Measurements from ENCODE around the gene VPS16. TPM values are rescaled to one million over a fixed set of nuclear protein-coding genes. Genes with fewer than 3 reads are reported as not detected.
A peak's percentile ranks its signal among the peaks of the same experiment; 100 is the strongest.

VPS16 gene
- total and polyA plus RNA-seq, 7 experiments from 2014 or later = 25.0 to 62.4 (median 54.0) TPM

DNA sequence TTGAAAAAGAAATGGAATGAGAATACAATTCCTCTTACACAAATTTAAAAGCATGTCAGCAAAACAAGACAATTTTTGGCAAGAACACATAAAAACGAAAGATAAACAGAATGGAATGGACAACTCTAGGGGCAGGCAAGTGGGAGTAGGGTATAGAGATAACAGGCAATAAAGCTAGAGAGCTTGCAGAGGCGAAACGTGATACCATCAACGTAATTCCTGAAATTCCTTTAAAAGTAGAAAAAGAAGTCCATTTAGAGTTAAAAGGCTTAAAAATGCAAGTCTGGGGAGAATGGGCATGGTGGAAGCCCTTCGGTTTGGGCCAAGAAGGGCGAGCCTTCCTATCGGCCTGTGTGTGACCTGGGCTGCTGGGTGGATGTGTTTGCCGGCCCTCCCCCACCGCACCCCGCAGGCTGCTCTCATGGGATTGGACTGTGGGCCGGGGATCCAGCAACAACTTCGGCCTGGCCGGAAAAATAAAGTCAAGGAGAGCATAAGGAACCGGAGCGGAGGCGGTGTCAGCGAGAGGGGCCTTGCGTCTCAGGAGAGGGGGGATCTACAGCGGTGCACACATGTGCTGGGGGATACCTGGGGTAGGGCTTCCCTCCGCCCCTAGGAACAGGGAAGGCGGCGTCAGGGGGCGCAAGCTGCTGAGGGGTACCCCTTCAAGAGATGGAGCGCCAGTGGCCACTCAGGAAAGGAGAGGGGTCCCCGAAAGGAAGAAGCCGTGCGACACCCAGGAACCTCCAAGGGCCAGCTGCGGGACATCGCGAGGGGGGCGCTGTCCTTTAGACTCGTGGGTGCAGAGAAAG is 20.3 kb upstream of the VPS16 start:
- CTCF ChIA-PET = no interaction called here
- intact Hi-C loops (cut with micrococcal nuclease) = loop anchor here in 1 of 2 donors (10.0 kb wide), 1 partner anchor 55 kb away; the partner anchor contains the start of gene PTPRA
- peaks cover 8 to 47% (median 20%) of the 10 kb centered on the region in 5 donors for H3K27me3 Mint-ChIP-seq
- peaks cover 15 to 24% (median 17%) of the 10 kb centered on the region in 7 donors for H3K4me1 Mint-ChIP-seq
- no peak overlapping the region for H3K4me3 ChIP-seq (ENCODE audit: low read length)
- no peak overlapping the region for H3K27ac ChIP-seq (ENCODE audit: low read depth, low read length)
- H3K27me3 ChIP-seq (ENCODE audit: control insufficient read depth in 2 of 2, insufficient read depth in 2 of 2, low read length in 2 of 2) = no peaks in the 10 kb centered on the region
- ATAC-seq (no peak), DNase-seq (no peak)
- POLR2A ChIA-PET = no interaction called here
- peak overlapping the region in 7 of 10 donors; percentile 38 to 71 (median 56) for H3K4me3 Mint-ChIP-seq
- no peaks in the 10 kb centered on the region for H3K9me3 ChIP-seq (ENCODE audit: control insufficient read depth in 2 of 3, low read length in 3 of 3)
- H3K27ac Mint-ChIP-seq = no peak overlapping the region
- H3K36me3 ChIP-seq (ENCODE audit: control insufficient read depth in 2 of 3, insufficient read depth in 3 of 3, low read length in 3 of 3) = no peaks in the 10 kb centered on the region
- H3K36me3 Mint-ChIP-seq = no peaks in the 10 kb centered on the region
- H3K9me3 Mint-ChIP-seq = peaks cover 0 to 1% (median 0%) of the 10 kb centered on the region in 11 donors
- H3K4me1 ChIP-seq (ENCODE audit: control insufficient read depth in 2 of 2, insufficient read depth in 2 of 2, low read length in 2 of 2) = peaks cover 4 to 5% of the 10 kb centered on the region in 2 donors

DNA sequence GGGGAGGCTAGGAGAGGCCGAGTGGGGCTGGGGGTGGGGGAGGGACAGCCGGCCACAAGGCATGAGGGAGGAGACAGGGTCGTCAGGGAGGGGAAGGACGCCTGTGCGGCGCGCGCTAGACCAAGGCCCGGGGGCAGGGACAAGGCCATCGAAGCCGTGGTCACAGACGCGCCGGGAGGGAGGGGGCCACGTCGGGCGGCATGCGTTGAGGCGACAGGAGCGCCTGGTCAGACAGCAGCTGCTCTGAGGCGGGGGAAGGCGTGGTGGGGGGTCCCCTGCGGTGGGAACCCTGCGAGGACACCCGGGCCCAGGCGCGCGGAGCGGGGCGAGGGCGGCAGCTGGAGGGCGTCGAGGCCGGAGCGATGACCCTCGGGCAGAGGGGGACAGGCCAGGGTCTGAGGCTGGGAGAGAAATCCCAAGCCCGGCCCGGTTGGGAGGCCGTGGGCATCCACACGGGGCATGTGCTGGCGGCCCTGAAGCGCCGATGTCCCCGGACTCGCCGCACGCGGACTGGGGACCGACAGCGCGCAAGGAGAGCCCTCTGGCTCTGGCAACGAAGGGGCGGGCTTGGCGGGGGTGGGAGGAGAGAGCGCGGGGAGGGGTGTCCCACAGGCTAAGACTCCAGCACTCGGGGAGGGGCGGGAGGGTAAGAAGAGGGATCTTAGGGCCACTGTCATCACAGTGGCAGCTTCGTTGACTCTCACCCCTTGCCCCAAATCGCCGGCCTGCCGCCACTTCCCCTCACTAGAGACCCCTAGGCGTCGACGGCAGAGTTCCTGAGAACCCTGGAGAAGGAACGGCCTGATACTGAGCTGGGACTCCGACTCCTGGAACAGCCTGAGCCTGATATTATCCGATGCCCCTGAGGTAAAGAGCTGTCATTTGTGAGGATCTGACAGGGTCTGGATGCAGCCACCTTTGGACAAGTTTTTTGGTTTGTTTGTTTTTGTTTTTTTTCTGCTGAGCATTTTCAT is 19.4 kb upstream of the VPS16 start:
- ATAC-seq (no peak), DNase-seq (no peak)
- peak overlapping the region; percentile 25 for H3K4me3 ChIP-seq (ENCODE audit: low read length)
- Mint-ChIP-seq H3K9me3 (peaks cover 0 to 3% (median 0%) of the 10 kb centered on the region in 11 donors), H3K27ac (peak overlapping the region in 2 of 9 donors; percentile 36 to 78), H3K4me3 (peak overlapping the region; percentile 23 to 86 (median 70)), H3K4me1 (peaks cover 21 to 28% (median 25%) of the 10 kb centered on the region in 7 donors), H3K27me3 (peaks cover 8 to 50% (median 22%) of the 10 kb centered on the region in 5 donors), H3K36me3 (peaks cover 0 to 4% (median 0%) of the 10 kb centered on the region in 5 donors)
- ChIA-PET CTCF (no interaction called here), POLR2A (interaction anchor here (1.2 kb wide), 1 partner anchor 19 kb away, joined by 6 read pairs; the partner anchor contains the start of genes PCED1A and VPS16)
- no peak overlapping the region for H3K27ac ChIP-seq (ENCODE audit: low read depth, low read length)
- intact Hi-C loops (cut with micrococcal nuclease) = loop anchor here in 1 of 2 donors (10.0 kb wide), 1 partner anchor 54 kb away; the partner anchor contains the start of gene PTPRA
- no peaks in the 10 kb centered on the region for H3K9me3 ChIP-seq (ENCODE audit: control insufficient read depth in 2 of 3, low read length in 3 of 3)
- peaks cover 10 to 11% of the 10 kb centered on the region in 2 donors for H3K4me1 ChIP-seq (ENCODE audit: control insufficient read depth in 2 of 2, insufficient read depth in 2 of 2, low read length in 2 of 2)
- H3K36me3 ChIP-seq (ENCODE audit: control insufficient read depth in 2 of 3, insufficient read depth in 3 of 3, low read length in 3 of 3) = no peaks in the 10 kb centered on the region
- no peaks in the 10 kb centered on the region for H3K27me3 ChIP-seq (ENCODE audit: control insufficient read depth in 2 of 2, insufficient read depth in 2 of 2, low read length in 2 of 2)

DNA sequence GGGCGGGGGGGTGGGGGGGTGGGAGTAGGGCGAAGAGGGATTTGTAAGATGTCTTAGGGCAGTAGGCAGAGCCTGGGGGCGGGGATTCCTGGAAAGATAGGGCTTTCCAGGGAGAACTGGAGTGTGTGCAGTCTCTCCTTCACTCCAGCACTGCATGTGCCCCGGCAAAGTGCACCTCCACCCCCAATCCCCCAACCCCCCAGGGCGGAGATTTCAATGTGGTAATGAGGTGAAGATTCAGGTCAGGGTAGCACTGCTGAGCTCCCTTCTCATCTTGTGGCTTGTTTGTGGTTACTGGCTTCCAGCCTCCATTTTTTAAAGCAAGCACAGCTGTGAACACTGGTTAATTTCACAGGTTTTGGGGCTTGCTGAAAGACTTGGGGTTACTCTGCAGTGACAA is 18.5 kb upstream of the VPS16 start:
- ChIA-PET CTCF (no interaction called here), POLR2A (interaction anchor here (1.2 kb wide), 1 partner anchor 18 kb away, joined by 6 read pairs; the partner anchor contains the start of genes PCED1A and VPS16)
- intact Hi-C loops (cut with micrococcal nuclease) = loop anchor here in 1 of 2 donors (10.0 kb wide), 1 partner anchor 53 kb away; the partner anchor contains the start of gene PTPRA
- peaks cover 8 to 57% (median 23%) of the 10 kb centered on the region in 5 donors for H3K27me3 Mint-ChIP-seq
- Histone ChIP-seq H3K4me1 (ENCODE audit: control insufficient read depth in 2 of 2, insufficient read depth in 2 of 2, low read length in 2 of 2) (peaks cover 14 to 18% of the 10 kb centered on the region in 2 donors), H3K27ac (ENCODE audit: low read depth, low read length) (no peak overlapping the region), H3K9me3 (ENCODE audit: control insufficient read depth in 2 of 3, low read length in 3 of 3) (no peaks in the 10 kb centered on the region), H3K36me3 (ENCODE audit: control insufficient read depth in 2 of 3, insufficient read depth in 3 of 3, low read length in 3 of 3) (no peaks in the 10 kb centered on the region), H3K4me3 (ENCODE audit: low read length) (no peak overlapping the region), H3K27me3 (ENCODE audit: control insufficient read depth in 2 of 2, insufficient read depth in 2 of 2, low read length in 2 of 2) (no peaks in the 10 kb centered on the region)
- peak in 7 of 9 donors; percentile 53 to 67 (median 62) for DNase-seq
- peak overlapping the region in 2 of 9 donors; percentile 56 for H3K27ac Mint-ChIP-seq
- H3K36me3 Mint-ChIP-seq = peaks cover 0 to 4% (median 0%) of the 10 kb centered on the region in 5 donors
- H3K9me3 Mint-ChIP-seq = peaks cover 0 to 3% (median 0%) of the 10 kb centered on the region in 11 donors
- peak overlapping the region in 9 of 10 donors; percentile 60 to 86 (median 73) for H3K4me3 Mint-ChIP-seq
- ATAC-seq = peak; percentile 90
- H3K4me1 Mint-ChIP-seq = peaks cover 25 to 35% (median 34%) of the 10 kb centered on the region in 7 donors

DNA sequence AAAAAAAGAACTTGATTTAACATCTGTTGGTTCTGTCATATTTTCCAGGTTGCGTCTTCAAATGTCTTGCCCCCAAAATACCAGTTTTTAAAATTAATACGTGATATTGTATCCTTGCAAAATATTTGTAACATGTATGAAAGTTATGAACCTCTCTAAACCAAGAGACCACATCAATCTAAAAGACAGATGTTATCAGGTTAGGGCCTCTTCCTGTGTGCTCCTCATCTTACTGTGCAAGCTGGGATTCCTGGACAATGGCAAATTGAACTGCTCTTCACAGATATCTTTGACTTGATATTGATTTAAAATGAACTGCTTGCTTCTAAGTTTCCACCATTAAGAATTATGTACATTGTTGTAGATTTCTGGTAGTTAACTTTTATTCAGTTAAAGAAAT is 14.8 kb upstream of the VPS16 start:
- H3K27ac ChIP-seq (ENCODE audit: low read depth, low read length) = no peak overlapping the region
- peaks cover 0 to 4% (median 0%) of the 10 kb centered on the region in 5 donors for H3K36me3 Mint-ChIP-seq
- H3K9me3 Mint-ChIP-seq = peaks cover 0 to 3% (median 0%) of the 10 kb centered on the region in 11 donors
- H3K27me3 ChIP-seq (ENCODE audit: control insufficient read depth in 2 of 2, insufficient read depth in 2 of 2, low read length in 2 of 2) = no peaks in the 10 kb centered on the region
- intact Hi-C loops (cut with micrococcal nuclease) = loop anchor here in 1 of 2 donors (10.0 kb wide), 1 partner anchor 49 kb away; the partner anchor contains the start of gene PTPRA
- no peak overlapping the region for H3K4me3 ChIP-seq (ENCODE audit: low read length)
- peak overlapping the region in 9 of 10 donors; percentile 35 to 82 (median 71) for H3K4me3 Mint-ChIP-seq
- H3K4me1 Mint-ChIP-seq = peaks cover 17 to 30% (median 25%) of the 10 kb centered on the region in 7 donors
- ChIA-PET CTCF (no interaction called here), POLR2A (interaction anchor here (0.7 to 2.8 kb wide), 2 partner anchors 14 to 505 kb away, joined by 3 to 15 read pairs; partner anchors contain the start of genes PCED1A and VPS16)
- H3K4me1 ChIP-seq (ENCODE audit: control insufficient read depth in 2 of 2, insufficient read depth in 2 of 2, low read length in 2 of 2) = peaks cover 14 to 18% of the 10 kb centered on the region in 2 donors
- H3K27ac Mint-ChIP-seq = peak overlapping the region in 3 of 9 donors; percentile 27 to 62 (median 49)
- H3K36me3 ChIP-seq (ENCODE audit: control insufficient read depth in 2 of 3, insufficient read depth in 3 of 3, low read length in 3 of 3) = no peaks in the 10 kb centered on the region
- ATAC-seq (no peak), DNase-seq (peak in 5 of 9 donors; percentile 11 to 28 (median 22))
- H3K27me3 Mint-ChIP-seq = peaks cover 0 to 55% (median 24%) of the 10 kb centered on the region in 5 donors
- H3K9me3 ChIP-seq (ENCODE audit: control insufficient read depth in 2 of 3, low read length in 3 of 3) = no peaks in the 10 kb centered on the region

DNA sequence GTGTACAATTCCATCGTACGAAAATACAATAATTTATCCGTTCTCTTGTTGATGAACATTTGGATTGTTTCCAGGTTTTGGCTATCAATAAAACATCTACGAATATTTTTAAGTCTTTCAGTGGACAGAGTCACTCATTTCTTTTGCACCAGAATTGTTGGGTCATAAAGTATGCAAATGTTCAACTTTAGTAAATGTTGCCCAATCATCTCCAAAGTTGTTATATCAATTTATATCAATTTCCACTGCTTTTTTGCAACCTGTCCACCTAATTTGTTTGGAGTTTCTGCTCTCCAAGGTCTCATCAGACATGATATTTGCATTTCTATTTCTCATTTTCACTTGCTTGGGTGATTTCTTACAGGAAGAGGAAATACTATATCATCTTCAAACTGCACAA is 13.9 kb upstream of the VPS16 start:
- intact Hi-C loops (cut with micrococcal nuclease) = loop anchor here in 1 of 2 donors (10.0 kb wide), 1 partner anchor 48 kb away; the partner anchor contains the start of gene PTPRA
- peaks cover 11 to 16% of the 10 kb centered on the region in 2 donors for H3K4me1 ChIP-seq (ENCODE audit: control insufficient read depth in 2 of 2, insufficient read depth in 2 of 2, low read length in 2 of 2)
- H3K4me3 ChIP-seq (ENCODE audit: low read length) = no peak overlapping the region
- no peaks in the 10 kb centered on the region for H3K36me3 ChIP-seq (ENCODE audit: control insufficient read depth in 2 of 3, insufficient read depth in 3 of 3, low read length in 3 of 3)
- no peak for DNase-seq
- H3K9me3 ChIP-seq (ENCODE audit: control insufficient read depth in 2 of 3, low read length in 3 of 3) = no peaks in the 10 kb centered on the region
- H3K27ac ChIP-seq (ENCODE audit: low read depth, low read length) = no peak overlapping the region
- peaks cover 13 to 26% (median 22%) of the 10 kb centered on the region in 7 donors for H3K4me1 Mint-ChIP-seq
- peaks cover 0 to 4% (median 0%) of the 10 kb centered on the region in 5 donors for H3K36me3 Mint-ChIP-seq
- ChIA-PET POLR2A (interaction anchor here (0.7 to 2.8 kb wide), 2 partner anchors 13 to 47 kb away, joined by 3 to 15 read pairs; partner anchors contain the start of genes PCED1A, PTPRA and VPS16), CTCF (no interaction called here)
- H3K9me3 Mint-ChIP-seq = peaks cover 0 to 3% (median 0%) of the 10 kb centered on the region in 11 donors
- H3K27ac Mint-ChIP-seq = no peak overlapping the region
- H3K4me3 Mint-ChIP-seq = peak overlapping the region in 6 of 10 donors; percentile 18 to 82 (median 52)
- H3K27me3 ChIP-seq (ENCODE audit: control insufficient read depth in 2 of 2, insufficient read depth in 2 of 2, low read length in 2 of 2) = no peaks in the 10 kb centered on the region
- H3K27me3 Mint-ChIP-seq = peaks cover 0 to 51% (median 19%) of the 10 kb centered on the region in 5 donors
- no peak for ATAC-seq
